GM20431 (cell line): ENCODE results near the gene FAM187B.

Experiments used
- in situ Hi-C: fragments of 300-500 bp; cut with MseI, MboI; formaldehyde crosslinking; loops from one replicate; pipeline ENCODE4 v1.15.0; 2020; ENCODE audit warnings: low sequenced_read_pairs; ENCODE audit not compliant: unreplicated experiment

Gene FAM187B

GRCh38 chr19:35264268-35265125 lies 36.0 kb upstream of the FAM187B start:
- in situ Hi-C loops, result no loop called here

GRCh38 chr19:35262101-35262761 lies 33.7 kb upstream of the FAM187B start:
- in situ Hi-C loops, result no loop called here

DNA sequence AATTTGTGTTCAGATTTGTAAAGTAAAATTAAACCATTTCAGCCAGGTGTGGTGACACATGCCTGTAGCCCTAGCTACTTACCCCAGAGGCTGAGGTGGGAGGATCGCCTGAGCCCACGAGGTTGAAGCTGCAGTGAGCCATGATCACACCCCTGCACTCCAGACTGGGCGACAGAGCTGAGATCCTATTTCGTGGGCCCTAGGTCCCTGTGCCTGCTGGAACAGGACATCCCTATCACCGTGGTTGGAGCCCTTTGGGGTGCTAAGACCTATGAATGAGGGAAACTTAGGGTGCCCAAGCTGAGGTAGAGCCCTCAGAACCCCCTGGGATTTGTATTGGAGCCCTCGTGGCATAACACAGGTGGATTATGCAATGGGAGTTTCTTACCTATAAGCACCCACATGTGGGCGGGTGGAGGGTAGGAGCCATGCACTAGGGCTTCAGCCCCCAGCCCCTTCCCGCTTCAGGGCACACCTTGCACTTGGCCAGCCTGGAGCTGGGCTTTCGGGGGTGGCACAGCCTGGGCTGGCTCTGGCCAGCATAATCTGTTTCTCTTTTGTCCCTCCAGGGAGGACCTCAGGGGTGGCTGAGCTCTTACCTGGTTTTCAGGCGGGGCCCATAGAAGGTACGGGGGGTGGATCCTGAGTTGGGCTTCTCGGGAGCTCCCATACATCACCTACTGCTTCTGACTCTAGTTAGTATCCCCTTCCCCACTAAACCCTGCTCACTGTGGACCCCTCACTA lies 33.0 kb upstream of the FAM187B start:
- in situ Hi-C loops, result no loop called here

- in situ Hi-C loops, result no loop called here
Measured at GRCh38 chr19:35260694-35261304, 32.3 kb upstream of the FAM187B start.

- in situ Hi-C loops, result no loop called here
Measured at GRCh38 chr19:35257113-35257461, 28.5 kb upstream of the FAM187B start.

- in situ Hi-C loops, result no loop called here
Measured at GRCh38 chr19:35256566-35256965, 28.0 kb upstream of the FAM187B start.

- in situ Hi-C loops, result no loop called here
Measured at GRCh38 chr19:35254341-35255297, 26.1 kb upstream of the FAM187B start.

- in situ Hi-C loops, result no loop called here
Measured at GRCh38 chr19:35253316-35254286, 25.1 kb upstream of the FAM187B start.

DNA sequence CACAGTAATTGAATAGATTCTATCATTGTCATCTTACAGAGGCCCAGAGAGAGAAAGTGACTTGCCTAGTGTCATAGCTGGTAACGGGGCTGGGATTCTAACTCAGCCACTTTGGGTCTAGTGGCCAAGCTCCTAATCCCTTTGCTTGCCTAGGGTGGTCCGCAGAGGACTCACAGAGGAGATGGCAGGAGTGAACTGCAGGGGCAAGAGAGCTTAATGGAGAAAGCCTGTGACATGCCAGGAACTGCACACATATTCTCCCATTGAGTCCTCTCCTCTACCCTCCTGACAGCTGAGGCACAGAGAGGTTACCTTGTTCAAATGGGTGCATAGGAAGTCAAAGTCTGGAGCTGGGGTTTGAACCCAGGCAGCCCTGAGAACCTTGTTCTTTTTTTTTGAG lies 22.9 kb upstream of the FAM187B start:
- in situ Hi-C loops, result no loop called here

GRCh38 chr19:35249848-35250711 lies 21.5 kb upstream of the FAM187B start:
- in situ Hi-C loops, result no loop called here

GRCh38 chr19:35249146-35249847 lies 20.8 kb upstream of the FAM187B start:
- in situ Hi-C loops, result no loop called here

GRCh38 chr19:35248310-35249145 lies 20.0 kb upstream of the FAM187B start, which contains the start of gene LSR:
TSS of gene LSR (plus strand) at chr19:35249002. CDS start at chr19:35249023, 21 bp downstream.
- in situ Hi-C loops, result no loop called here

DNA sequence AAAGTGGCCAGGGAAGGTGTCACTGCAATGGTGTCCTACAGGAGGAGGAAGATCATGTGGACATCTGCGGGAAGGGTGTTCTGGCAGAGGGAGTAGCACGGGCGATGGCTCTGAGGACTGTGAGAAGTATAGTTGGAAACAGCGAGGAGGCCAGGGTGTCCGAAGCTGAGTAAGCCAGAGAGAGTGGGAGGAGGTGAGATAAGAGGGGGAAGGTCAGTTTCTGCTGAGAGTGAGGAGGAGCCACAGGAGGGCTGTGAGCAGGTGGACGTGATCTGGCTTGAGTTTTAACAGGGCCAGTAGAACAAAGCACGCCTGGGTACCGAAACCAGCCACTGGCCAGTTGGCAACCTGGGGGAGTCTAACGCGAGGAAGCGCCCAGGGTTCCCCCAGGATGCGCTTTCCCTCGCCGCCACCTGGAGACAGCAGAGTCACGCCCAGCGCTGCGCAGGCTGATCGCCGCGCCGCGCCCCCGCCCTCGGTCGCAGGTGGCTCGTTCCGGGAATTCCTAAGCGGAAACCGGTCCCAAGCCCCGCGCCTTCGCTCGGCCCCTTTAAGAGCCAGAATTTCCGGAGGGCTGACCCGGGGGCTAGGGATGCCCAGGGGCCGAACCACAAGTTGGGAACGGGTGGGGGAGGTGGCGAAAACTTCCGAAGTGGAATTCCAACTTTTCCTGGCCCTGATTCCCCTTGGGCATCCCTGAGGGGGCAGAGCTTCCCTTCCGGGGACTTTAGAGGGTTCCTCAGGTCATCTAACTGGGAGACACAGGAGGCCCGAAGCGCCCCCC lies 19.2 kb upstream of the FAM187B start:
- in situ Hi-C loops, result no loop called here

- in situ Hi-C loops, result no loop called here
Measured at GRCh38 chr19:35246466-35247092, 18.0 kb upstream of the FAM187B start.

GRCh38 chr19:35241417-35241816 lies 12.9 kb upstream of the FAM187B start:
- in situ Hi-C loops, result no loop called here
